ENCODE measurements around the gene RASD1.

RASD1 gene

DNA sequence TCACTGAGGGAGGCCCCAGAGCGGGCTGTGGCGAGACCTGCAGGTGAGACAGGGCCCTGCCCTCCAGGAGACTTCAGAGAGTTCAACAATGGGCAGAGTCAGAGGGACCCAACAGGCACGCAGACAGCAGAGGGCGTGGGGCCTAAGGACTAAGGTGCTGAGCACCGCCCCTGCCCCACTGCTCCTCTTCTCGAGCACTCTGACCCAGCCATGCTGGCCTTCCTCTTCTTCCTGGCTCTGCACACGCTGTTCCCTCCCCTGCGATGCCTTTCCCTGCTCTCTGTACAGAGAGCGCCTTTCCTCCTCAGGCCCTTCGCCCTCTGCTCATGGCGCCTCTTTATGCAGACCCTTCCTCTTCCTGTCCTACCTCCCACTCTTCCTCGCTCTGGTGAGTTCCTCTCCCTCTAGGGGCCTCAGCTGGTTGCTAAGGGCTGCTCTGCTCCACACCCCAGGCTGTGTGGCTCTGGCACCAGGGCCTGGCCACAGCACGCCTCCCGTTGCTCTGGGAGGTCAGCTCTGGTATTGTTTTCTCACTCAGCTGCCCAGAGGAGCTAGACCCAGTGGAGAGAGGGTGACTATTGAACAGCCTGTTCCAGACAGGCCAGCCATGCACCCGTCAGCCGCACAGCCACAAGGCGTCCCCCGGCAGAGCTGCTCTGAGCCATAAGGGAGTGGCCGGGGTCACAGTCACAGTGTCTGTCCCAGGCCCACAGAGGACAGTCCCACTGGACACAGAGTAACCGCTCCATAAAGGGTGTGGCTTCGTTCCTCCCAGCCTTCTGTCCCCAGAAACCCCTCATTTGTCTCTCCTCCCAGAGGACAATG is 13.6 kb upstream of the RASD1 start:
- DNase-seq: no peak

- no peak for DNase-seq
These were observed 12.7 kb upstream of the RASD1 start for GRCh38 chr17:17508646-17509591.

GRCh38 chr17:17508019-17508535 is 11.9 kb upstream of the RASD1 start:
- no peak for DNase-seq

GRCh38 chr17:17507465-17508011 is 11.3 kb upstream of the RASD1 start:
- DNase-seq: no peak

- no peak for DNase-seq
These were observed 10.8 kb upstream of the RASD1 start for GRCh38 chr17:17506893-17507464.

GRCh38 chr17:17506181-17506741 is 10.1 kb upstream of the RASD1 start:
- DNase-seq: no peak

DNA sequence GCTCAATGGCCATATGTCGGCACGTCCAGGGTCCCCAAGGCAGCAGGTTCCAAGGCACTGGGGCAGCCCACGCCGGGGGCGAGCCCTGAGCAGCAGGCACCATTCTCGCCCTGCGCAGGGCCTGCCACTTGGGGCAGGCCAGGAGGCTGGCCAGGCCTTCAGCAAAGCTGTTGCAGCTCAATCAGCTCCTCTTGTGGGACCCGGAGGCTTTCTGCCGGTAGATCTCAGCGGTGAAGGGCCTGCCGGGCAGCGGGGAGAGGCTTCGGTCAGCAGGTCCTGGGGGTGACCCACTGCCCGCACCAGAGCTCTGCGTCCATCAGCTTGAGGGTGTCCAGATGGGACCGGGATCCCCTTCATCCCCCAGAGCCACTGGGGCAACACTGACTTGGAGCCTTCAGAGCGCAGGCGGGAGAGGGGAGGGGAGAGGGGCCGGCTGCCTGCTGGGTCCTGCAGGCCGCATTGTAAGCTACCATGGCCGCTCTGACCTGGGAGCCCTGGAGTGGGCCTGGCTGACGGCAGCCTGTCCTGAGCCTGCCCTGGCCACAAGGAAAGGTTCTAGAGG is 9.5 kb upstream of the RASD1 start:
- no peak for DNase-seq

DNA sequence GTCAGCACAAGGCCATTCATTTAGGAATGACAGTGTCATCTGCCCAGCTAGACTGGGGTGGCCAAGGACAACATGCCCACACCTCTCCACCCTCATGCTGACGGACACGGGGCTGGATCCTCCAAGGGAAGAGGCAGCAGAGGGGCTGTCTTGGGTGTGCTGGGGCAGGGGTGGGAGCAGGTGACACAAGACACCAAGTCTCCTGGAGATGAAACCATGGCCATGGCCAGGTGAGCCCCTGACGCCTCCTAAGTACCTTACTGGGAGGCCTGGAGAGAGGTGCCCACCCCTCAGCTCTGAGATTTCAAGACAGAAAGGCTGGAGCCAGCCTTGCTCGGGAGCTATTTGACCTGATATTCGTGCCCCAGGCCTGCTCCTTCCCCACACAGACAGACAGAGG is 9.0 kb upstream of the RASD1 start:
- DNase-seq: no peak

DNA sequence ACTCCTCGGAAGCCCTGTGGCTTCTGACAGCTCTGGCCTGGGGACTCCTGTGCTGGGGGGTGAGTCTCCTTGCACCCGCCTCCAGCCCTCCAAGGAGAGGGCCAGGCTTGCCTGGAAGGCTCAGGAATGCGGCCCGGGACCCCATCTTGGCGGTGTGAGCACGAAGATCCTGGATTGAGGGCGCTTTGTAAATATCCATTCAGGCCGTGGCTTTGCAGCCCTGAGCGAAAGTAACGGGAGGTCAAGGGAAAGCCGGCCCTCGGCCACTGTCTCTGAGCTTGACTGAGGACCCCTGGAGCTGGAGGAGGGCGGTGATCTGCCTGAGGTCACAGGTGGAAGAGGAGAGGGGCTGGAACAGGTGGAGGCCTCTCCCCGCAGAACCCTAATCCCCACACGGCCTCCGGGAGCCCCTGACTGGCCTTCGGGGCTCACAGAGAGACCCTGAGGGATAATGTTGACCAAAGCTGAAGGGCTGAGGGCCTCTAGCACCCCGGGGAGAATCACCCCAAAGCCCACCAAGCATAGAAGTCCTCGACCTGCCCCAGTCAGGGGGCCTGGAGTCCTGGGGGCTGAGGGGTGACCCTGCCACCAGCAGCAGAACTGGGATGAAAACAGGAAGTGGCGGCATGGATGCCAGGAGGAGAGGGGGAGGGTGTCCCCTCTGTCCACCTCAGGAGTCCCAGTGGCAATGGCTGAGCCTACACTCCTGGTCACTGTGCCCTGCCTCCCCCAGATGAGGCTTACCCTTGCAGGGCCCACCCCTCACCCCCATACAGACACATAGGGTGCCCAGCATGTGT is 8.3 kb upstream of the RASD1 start:
- DNase-seq: no peak

DNA sequence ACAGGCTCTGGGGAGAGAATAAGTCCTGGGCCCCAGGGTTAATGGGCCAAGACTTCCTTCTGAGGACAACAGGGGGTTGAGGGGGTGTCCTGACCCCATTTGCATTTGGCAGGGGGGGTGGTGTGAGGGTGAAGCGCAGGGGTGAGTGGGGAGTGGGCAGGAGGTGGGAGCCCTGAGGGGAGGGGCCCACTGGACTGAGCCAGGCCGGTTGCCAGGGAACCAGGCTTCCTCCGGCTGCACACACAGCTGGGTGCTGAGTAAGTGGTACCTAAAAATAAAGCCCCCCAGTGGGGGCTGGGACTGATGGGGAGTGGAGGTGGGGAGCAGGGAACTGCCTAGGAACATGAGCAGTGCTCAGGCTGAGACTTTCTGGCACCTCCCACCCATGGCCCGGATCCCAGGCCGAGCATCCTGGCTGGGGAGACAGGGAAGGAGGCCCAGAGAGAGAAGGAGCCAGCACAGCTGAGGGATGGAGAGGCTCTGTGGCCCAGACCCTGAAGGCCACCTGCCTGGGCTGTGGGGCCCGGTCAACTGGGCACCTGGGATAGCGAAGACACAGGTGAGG is 7.5 kb upstream of the RASD1 start:
- DNase-seq: no peak

GRCh38 chr17:17502741-17503565 is 6.8 kb upstream of the RASD1 start:
- no peak for DNase-seq

DNA sequence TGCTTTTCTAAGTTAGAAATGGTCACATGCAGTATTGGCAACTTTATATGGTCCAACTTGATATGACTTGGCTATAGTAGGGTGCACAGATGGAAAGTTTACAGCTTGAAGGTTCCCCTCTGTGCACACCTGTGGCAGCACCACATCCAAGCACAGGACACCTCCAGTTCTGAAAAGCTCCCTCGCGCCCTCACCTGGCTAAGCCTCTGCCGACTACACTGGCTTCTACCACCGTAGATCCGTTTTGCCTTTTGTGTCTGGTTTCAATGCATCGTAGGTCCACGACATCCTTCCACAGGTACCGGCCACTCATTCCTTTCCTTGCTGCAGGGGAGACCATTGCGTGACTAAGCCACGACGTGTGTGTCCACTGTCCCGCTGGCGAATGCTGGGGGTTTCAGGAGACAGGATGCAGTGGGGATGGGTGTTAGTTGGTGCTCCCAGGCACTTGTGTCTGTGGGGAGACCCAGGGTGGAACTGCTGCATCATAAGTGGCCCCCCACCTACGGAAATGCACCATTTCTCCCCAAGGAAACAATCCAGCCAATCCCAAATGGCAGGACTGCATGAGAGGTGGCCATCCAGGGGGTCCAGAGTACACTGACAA is 4.9 kb upstream of the RASD1 start:
- no peak for DNase-seq

- no peak for DNase-seq
These were observed 3.4 kb upstream of the RASD1 start for GRCh38 chr17:17499402-17500145.

- no peak for DNase-seq
These were observed 2.6 kb upstream of the RASD1 start for GRCh38 chr17:17498606-17499301.

GRCh38 chr17:17497845-17498520 is 1.8 kb upstream of the RASD1 start:
- DNase-seq: no peak

DNA sequence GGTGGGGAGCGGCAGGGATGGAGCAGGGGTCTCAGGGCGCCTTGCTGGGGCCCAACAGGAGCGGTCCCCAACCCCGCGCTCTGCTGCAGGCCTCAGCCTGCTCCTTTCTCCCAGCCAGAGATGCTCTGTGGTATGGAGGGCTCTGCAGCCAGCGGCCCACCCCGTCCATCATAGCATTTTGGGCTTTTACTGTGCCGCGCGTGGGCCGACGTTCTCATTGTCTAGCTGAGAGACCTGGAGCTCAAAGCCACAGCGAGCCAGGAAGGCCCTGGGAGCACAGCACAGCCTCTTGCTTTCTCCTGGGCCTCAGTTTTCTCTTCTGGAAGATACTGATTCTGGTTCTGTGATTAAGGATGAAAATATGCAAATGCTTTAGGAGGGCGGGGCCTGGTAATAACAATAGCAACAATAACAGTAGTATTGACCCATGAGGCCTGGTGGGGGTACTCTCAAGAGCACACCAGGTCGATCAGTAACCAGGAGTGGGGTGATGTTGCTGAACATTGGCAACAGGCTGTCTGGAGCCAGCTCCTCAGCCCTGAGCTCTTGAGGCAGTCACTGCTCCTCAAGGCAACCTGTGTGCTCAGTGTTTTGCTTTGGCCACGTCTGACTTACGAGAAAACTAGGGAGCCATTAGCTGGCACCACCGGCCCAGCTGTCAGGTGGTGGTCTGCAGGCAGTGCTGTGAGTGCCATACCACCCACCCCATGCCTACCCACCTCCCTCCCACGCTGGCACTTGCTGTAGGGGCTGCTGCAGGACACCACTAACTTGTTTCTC is 1.1 kb upstream of the RASD1 start:
- DNase-seq: no peak

Data from CD4-positive, alpha-beta T cell treated with Interleukin-21 for 1 hour (primary cell).